Measurements from ENCODE around the gene THAP6. TPM values are rescaled to one million over a fixed set of nuclear protein-coding genes. Genes with fewer than 3 reads are reported as not detected.

The THAP6 gene
- total and polyA plus RNA-seq, 2 donors (not counting 1 experiment from before 2014, with no cell fraction given): 8.9 to 38.3 TPM

DNA sequence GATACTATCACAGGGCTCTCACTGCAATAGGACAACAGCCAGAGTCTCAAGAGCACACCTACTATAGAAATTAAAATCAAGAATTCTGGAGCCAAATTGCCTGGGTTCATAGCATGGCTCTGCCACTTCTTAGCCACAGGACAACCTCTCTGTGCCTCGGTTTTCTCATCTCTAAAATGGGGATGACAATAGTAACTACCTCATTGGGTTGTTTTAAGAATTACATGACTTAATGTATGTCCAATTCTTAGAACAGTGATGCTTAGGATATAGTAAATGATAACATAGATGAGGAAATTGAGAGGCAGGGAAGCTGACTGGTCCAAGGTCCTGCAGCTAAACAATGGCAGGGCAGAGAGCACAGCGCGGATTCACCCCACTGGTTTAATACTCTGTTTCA is 30.6 kb downstream of the THAP6 start:
- ChIA-PET POLR2A (no interaction called here), CTCF (no interaction called here)
- no peak overlapping the region for H3K27ac ChIP-seq (ENCODE audit: low read length in 2 of 2)
- Mint-ChIP-seq H3K9me3 (ENCODE audit: insufficient read depth) (no peaks in the 10 kb centered on the region), H3K27ac (no peak overlapping the region), H3K4me3 (no peak overlapping the region), H3K27me3 (no peaks in the 10 kb centered on the region), H3K4me1 (no peaks in the 10 kb centered on the region)
- no peak overlapping the region for H2AFZ ChIP-seq (ENCODE audit: insufficient read depth, low read depth, low read length, poor library complexity, severe bottlenecking)
- no peak for ATAC-seq (ENCODE audit: low read depth)
- no peaks in the 10 kb centered on the region for H4K20me1 ChIP-seq (ENCODE audit: control insufficient read depth, insufficient read depth, low read length, poor library complexity, severe bottlenecking)
- no peak overlapping the region for H3K4me3 ChIP-seq (ENCODE audit: control extremely low read depth in 1 of 5, extremely low read depth in 1 of 5, insufficient read depth in 1 of 5, low read depth in 2 of 5, low read length in 4 of 5)
- no peak overlapping the region for H3K9ac ChIP-seq (ENCODE audit: low read length)
- H3K4me1 ChIP-seq (ENCODE audit: control insufficient read depth in 2 of 2, insufficient read depth in 2 of 2, low read length in 2 of 2): no peaks in the 10 kb centered on the region
- H3K4me2 ChIP-seq (replicated peaks; ENCODE audit: low read depth, low read length, poor library complexity, severe bottlenecking): no peak overlapping the region
- peaks cover 0 to 2% of the 10 kb centered on the region in 2 experiments for H3K36me3 ChIP-seq (replicated peaks in 1 of 2; ENCODE audit: control extremely low read depth in 1 of 2, control insufficient read depth in 1 of 2, extremely low read depth in 1 of 2, insufficient read depth in 2 of 2, low read length in 1 of 2)
- no peaks in the 10 kb centered on the region for H3K9me3 ChIP-seq (ENCODE audit: control extremely low read depth in 1 of 3, control insufficient read depth in 2 of 3, insufficient read depth in 1 of 3, low read length in 2 of 3)
- WGBS (ENCODE audit: insufficient coverage): 100% methylated on average over 2 of the region's 3 CpGs
- DNase-seq: no peak
- intact Hi-C loops (cut with micrococcal nuclease): no loop called here
- TF ChIP-seq EZH2 (IDR thresholded peaks at IDR 0.05; ENCODE audit: borderline replicate concordance, insufficient read depth, low read depth, low read length, poor library complexity, severe bottlenecking): no peak
- TF ChIP-seq, protein P1, sequence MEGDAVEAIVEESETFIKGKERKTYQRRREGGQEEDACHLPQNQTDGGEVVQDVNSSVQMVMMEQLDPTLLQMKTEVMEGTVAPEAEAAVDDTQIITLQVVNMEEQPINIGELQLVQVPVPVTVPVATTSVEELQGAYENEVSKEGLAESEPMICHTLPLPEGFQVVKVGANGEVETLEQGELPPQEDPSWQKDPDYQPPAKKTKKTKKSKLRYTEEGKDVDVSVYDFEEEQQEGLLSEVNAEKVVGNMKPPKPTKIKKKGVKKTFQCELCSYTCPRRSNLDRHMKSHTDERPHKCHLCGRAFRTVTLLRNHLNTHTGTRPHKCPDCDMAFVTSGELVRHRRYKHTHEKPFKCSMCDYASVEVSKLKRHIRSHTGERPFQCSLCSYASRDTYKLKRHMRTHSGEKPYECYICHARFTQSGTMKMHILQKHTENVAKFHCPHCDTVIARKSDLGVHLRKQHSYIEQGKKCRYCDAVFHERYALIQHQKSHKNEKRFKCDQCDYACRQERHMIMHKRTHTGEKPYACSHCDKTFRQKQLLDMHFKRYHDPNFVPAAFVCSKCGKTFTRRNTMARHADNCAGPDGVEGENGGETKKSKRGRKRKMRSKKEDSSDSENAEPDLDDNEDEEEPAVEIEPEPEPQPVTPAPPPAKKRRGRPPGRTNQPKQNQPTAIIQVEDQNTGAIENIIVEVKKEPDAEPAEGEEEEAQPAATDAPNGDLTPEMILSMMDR (IDR thresholded peaks at IDR 0.05): no peak
- no peaks in the 10 kb centered on the region for H3K27me3 ChIP-seq (replicated peaks in 1 of 4; ENCODE audit: control extremely low read depth in 1 of 4, control insufficient read depth in 3 of 4, insufficient read depth in 4 of 4, low read length in 3 of 4)
- H3K79me2 ChIP-seq (ENCODE audit: control insufficient read depth, insufficient read depth, low read length): no peaks in the 10 kb centered on the region

DNA sequence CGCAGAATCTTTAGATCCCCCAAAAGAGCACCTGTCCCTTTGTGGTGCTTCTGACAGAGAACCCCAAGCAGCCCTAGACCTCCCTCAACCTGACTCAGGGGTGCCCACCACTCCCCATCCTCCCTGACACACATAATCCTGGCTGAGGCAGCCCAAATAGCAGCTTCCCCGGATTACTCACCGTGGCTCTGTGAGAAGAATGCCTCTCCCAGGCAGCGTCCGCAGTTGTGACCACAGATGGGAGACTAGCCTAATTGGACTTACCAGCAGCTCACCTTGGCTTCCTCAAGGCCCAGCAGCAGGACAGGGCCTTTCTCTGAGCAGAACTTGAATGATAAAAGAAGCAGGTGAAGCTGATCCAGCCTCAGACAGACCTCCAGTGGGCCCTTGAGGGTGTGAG is 31.3 kb downstream of the THAP6 start:
- 94% methylated on average over 5 of the region's 5 CpGs for WGBS (ENCODE audit: insufficient coverage)
- intact Hi-C loops (cut with micrococcal nuclease): no loop called here
- CTCF ChIA-PET: no interaction called here

More for the DNA sequence above, 31.3 kb downstream of the THAP6 start:
- Mint-ChIP-seq H3K27me3 (no peaks in the 10 kb centered on the region), H3K27ac (no peak overlapping the region), H3K4me1 (no peaks in the 10 kb centered on the region), H3K4me3 (no peak overlapping the region), H3K9me3 (ENCODE audit: insufficient read depth) (no peaks in the 10 kb centered on the region)
- TF ChIP-seq EZH2 (IDR thresholded peaks at IDR 0.05; ENCODE audit: borderline replicate concordance, insufficient read depth, low read depth, low read length, poor library complexity, severe bottlenecking): no peak
- TF ChIP-seq, protein P1 (IDR thresholded peaks at IDR 0.05): no peak
- Histone ChIP-seq H3K36me3 (replicated peaks in 1 of 2; ENCODE audit: control extremely low read depth in 1 of 2, control insufficient read depth in 1 of 2, extremely low read depth in 1 of 2, insufficient read depth in 2 of 2, low read length in 1 of 2) (peaks cover 0 to 2% of the 10 kb centered on the region in 2 experiments), H3K4me2 (replicated peaks; ENCODE audit: low read depth, low read length, poor library complexity, severe bottlenecking) (no peak overlapping the region), H4K20me1 (ENCODE audit: control insufficient read depth, insufficient read depth, low read length, poor library complexity, severe bottlenecking) (no peaks in the 10 kb centered on the region), H3K79me2 (ENCODE audit: control insufficient read depth, insufficient read depth, low read length) (no peaks in the 10 kb centered on the region), H3K9me3 (ENCODE audit: control extremely low read depth in 1 of 3, control insufficient read depth in 2 of 3, insufficient read depth in 1 of 3, low read length in 2 of 3) (no peaks in the 10 kb centered on the region), H3K27me3 (replicated peaks in 1 of 4; ENCODE audit: control extremely low read depth in 1 of 4, control insufficient read depth in 3 of 4, insufficient read depth in 4 of 4, low read length in 3 of 4) (no peaks in the 10 kb centered on the region), H3K4me3 (ENCODE audit: control extremely low read depth in 1 of 5, extremely low read depth in 1 of 5, insufficient read depth in 1 of 5, low read depth in 2 of 5, low read length in 4 of 5) (no peak overlapping the region), H2AFZ (ENCODE audit: insufficient read depth, low read depth, low read length, poor library complexity, severe bottlenecking) (no peak overlapping the region), H3K9ac (ENCODE audit: low read length) (no peak overlapping the region), H3K27ac (ENCODE audit: low read length in 2 of 2) (no peak overlapping the region), H3K4me1 (ENCODE audit: control insufficient read depth in 2 of 2, insufficient read depth in 2 of 2, low read length in 2 of 2) (no peaks in the 10 kb centered on the region)
- ATAC-seq (ENCODE audit: low read depth): no peak
- DNase-seq: no peak
- POLR2A ChIA-PET: no interaction called here
